Activated T-cell treated with anti-CD3 and anti-CD28 coated beads for 24 hours (primary cell): ENCODE results near the gene MLX.
"Not testable (repeated sequence)": the region's sequence is repeated elsewhere in the genome, so short reads cannot be mapped to it uniquely, and the experiment has no call there.

Experiments
- DNase-seq: peaks from one replicate; pipeline ENCODE4 v3.0.0-alpha.2; 2020; ENCODE audit warnings: low read depth

The MLX gene

GRCh38 chr17:42579794-42580551, 13.1 kb downstream of the MLX start:
- DNase-seq, result no peak

DNA sequence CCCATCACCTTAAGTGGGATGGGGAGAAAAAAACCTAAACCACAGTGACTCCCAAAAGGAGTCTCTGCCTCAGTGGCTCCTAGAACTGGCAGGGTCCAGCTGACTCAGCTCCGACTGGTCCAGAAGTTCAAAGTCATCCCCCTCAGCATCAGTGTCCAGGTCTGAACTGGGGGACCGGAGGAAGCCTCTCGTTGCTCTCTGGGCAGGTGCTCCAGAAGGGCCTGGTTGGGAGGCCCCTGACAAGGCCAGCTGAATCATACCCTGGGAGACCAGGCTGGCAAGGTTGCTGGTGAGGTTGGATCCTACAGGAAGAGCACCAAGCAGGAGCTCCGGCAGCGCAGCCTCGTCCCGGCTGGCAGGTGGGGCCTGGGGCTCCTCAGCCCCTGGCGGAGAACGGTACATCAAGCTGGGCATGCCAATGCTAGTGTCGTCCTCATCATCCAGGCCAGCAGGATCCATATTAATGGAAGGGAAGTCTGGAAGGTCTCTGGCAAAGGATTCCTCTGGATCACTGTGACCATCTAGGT, 14.9 kb downstream of the MLX start:
- DNase-seq, result no peak

GRCh38 chr17:42584880-42585279, 18.0 kb downstream of the MLX start:
- DNase-seq, result no peak

DNA sequence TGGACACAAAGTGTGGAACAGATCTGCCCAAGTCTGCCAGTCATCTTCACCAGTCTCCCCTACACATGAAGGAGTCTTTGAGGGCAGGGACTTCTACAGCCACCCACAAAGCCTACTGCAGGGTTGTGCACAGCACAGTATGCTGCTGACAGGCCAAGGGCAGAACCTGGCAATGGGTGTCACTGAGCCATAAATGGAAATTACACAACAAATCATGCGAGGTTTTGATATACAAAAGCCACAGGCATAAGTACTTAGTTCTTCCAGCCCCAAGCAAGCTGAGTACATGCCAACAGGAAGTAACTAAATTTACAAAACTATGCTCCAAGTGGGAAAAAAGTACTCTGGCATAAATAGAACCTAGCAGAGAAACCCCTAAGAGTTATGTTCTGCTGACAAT, 18.5 kb downstream of the MLX start:
- DNase-seq, result no peak

DNA sequence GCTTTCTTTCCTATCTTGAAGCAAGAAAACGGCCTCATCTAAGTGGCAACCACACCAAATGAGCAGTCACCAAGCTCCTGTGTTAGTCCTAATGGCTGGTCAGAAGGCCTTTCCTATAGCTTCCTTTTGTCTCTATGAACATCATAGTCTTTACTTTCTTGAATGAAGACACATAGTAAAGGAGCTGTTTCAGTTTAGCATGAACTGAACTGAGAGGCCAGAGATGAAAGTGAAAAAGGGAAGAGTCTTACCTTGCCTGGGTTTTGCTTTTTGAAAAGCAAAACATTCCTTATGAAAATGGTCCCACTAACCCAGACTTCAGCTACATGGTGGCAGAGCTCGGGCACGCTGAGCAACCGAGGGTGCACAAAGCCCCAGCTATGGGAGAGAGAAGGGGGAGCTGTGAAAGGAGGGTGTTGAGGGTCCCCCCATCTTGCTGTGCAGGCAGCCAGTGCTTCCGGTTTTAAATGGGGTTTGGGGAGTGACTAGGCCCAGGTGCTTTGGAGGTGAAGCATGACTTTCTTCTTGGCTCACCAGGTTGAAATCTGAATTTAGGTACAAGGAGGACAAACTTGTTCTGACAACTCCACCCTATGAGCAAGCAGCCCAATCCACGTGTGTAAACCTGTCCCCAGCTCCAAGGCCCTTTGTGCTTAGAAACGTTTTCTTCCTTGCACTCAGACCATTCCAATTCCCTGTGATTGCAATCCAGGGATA, 19.8 kb downstream of the MLX start:
- no peak for DNase-seq

GRCh38 chr17:42590886-42591285, 24.0 kb downstream of the MLX start:
- no peak for DNase-seq

GRCh38 chr17:42591411-42591810, 24.5 kb downstream of the MLX start:
- DNase-seq, result no peak

DNA sequence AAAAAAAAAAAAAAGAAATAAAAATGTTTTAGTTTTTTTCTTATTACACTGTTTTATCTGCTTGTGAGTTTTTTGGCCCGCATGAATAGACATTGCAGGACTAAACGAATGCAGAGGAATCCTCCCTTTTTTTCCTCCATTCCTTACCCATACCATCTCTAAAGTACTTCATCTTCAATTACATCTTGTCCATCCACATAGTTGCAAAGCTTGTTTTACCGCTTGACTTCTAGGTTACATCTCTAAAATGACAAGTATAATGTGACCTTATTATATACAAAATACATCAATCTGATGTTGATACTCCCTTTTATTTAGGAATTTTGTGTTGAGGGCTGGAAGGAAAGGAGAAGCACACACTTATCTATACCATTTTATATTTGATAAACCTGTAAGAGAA, 29.5 kb downstream of the MLX start:
- DNase-seq, result no peak

GRCh38 chr17:42598905-42599304, 32.0 kb downstream of the MLX start:
- no peak for DNase-seq

GRCh38 chr17:42603318-42603717, 36.4 kb downstream of the MLX start:
- no peak for DNase-seq

DNA sequence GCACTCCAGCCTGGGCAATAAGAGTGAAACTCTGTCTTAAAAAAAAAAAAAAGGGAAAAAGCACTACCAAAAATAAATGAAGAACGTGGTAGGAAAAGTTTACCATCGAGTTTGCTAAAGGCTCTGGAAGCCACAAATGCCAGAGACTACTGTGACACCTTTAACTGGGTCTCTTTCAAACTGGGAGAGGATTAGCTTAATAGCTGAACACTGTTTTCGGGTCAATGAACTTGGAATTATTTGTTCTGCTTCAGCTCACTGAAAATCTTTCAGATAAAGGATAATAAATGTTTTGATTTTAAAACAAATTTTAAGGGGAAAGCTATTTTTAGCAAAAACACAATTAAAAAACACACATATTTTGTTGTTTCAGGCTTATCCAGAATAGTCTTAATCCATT, 40.9 kb downstream of the MLX start:
- no peak for DNase-seq

GRCh38 chr17:42608305-42609181, 41.6 kb downstream of the MLX start:
- no peak for DNase-seq

DNA sequence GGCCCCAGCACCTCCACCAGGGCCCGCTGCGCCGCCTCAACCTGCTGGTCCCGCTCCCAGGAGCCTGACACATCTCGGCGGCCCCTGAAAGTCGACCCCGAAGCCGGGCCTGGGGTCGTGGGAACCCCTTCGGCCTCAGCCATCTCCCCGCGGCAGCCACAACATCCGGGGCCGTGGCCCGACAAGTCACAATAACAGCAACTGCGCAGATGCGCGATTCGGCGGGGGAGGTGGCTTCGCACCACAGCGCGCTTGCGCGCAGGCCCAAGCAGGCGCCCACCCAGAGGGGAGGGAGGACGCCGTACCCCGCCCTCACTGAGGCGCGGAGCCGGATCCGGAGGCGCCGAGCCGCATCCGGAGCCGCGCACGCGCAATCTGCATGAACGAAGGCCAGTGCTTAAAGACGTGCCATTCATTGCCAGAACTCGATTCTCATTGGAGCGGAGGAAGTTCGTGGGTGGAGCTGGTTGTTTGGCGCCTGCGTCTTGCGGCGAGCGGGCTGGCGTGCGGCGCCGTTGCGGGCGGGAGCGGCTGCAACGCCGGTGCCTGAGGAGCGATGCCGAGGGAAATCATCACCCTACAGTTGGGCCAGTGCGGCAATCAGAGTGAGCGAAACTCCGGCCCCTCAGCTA, 42.4 kb downstream of the MLX start, which contains the start of the genes RETREG3 and TUBG1:
TSS of gene RETREG3 (minus strand) at position 193 of the 632 bp plus-strand sequence. CDS start at position 143, 50 bp downstream.
TSS of gene TUBG1 (plus strand) at position 502 of the 632 bp plus-strand sequence. CDS start at position 557, 55 bp downstream.
- peak; percentile 98 for DNase-seq

DNA sequence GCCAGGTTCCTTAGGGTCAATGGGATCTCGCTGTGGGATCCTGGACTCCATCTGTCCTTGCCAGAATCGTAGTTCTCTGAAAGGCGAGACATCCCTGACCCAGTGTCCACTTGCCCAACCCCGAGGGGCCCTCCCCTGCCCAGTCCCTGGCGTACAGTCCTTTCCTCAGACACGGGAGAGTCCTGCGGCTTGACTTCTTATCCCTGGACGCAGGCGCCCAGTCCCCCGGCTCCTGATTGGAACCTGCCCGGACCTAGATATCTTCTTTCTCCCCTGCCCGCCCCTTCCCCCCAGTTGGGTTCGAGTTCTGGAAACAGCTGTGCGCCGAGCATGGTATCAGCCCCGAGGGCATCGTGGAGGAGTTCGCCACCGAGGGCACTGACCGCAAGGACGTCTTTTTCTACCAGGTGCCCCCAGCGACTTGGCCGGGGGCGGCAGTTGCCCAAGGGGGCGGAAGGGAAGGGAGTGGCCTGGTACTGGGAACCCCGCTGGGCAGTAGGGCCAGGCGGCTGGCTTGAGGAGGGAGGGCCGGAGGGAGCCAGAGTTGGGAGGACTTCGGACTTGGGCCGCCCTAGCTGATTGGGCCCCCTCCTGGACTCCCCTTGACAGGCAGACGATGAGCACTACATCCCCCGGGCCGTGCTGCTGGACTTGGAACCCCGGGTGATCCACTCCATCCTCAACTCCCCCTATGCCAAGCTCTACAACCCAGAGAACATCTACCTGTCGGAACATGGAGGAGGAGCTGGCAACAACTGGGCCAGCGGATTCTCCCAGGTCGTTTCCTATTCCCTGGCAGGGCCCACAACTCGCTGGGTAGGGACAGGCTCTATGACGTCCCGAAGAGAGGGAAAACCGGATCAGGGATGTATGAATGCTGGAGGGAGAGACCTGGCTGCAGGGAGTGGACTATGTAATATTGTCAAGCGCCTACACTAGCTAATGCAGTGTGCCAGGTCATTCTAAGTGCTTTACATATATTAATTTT, 43.2 kb downstream of the MLX start:
- not testable (repeated sequence) for DNase-seq

DNA sequence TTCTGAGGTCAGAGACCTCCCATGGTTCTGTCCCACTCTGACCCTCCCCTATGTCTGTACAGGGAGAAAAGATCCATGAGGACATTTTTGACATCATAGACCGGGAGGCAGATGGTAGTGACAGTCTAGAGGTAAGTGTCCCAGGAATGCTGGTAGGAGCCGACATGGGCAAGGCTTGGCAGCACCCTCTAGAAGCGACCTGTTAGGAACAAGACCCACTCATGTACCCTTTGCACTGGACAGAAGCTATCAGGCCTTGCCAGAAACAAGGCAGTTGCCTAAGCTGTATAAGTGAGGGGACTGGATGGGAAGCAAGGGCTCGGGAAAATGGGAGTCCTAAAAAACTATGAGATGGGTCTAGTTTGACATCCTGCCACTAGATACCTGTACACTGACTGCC, 45.1 kb downstream of the MLX start:
- DNase-seq, result no peak

DNA sequence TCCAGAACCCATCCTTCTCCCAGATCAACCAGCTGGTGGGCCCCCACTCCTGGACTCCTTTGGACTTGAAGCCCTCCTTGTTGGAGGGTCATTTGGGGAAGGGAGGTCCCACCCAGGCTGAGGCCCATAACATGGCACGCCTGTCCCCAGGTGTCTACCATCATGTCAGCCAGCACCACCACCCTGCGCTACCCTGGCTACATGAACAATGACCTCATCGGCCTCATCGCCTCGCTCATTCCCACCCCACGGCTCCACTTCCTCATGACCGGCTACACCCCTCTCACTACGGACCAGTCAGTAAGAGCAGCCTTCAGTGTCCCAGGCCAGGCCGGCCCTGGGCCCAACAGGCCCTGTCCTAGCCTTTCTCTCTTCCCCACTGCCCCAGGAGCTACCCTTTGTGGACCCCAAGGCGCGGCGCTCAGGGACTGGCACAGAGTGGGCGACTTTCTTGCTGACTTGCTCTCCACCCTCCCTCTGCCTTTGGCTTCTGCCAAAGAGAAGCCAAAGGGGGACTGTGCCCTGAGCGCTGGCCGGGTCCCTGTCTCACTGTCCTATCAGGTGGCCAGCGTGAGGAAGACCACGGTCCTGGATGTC, 46.9 kb downstream of the MLX start:
- DNase-seq, result no peak

DNA sequence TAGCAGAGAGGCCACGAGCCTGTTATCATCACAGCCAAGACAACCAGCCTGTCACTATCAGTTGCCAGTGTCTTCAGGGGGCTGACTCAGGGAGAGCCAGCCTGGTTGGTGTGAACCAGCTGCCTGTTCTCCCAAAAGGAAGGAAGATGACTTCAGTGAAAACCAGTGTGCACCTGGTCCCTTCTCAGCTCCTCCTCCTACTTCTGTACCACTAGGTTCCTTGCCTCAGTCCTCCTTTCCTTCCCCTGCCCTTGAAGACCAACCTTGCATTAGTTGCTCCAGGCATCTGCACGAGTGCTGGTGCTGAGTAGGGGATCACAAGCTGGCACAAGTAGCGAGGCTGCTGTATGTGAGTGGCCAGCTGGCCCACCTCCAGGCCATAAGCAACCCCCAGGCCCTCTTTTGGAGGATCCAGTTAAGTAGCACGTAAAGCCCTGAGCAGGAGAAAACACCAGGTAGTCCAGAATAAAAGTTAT, 51.1 kb downstream of the MLX start:
- no peak for DNase-seq

- no peak for DNase-seq
Measured at GRCh38 chr17:42618442-42619150, 51.7 kb downstream of the MLX start.

GRCh38 chr17:42621987-42622386, 55.1 kb downstream of the MLX start:
- DNase-seq, result not testable (repeated sequence)
